ENCODE results near the gene ESPN. TPM values are rescaled to one million over a fixed set of nuclear protein-coding genes. Genes with fewer than 3 reads are reported as not detected.

The ESPN gene
- total RNA-seq, 2 donors from 2014 or later = 13.2 to 15.7 TPM

GRCh38 chr1:6462412-6463119 is 38.0 kb downstream of the ESPN start:
- Mint-ChIP-seq H3K36me3 (ENCODE audit: low read depth) (peaks cover 19% of the 10 kb centered on the region), H3K27me3 (no peaks in the 10 kb centered on the region), H3K27ac (peak overlapping the region; percentile 100), H3K4me3 (peak overlapping the region; percentile 99), H3K4me1 (peaks cover 38% of the 10 kb centered on the region)
- DNase-seq (no peak), ATAC-seq (no peak)
- no peaks in the 10 kb centered on the region for H3K9me3 ChIP-seq (ENCODE audit: control insufficient read depth, low read length, poor library complexity, severe bottlenecking)

DNA sequence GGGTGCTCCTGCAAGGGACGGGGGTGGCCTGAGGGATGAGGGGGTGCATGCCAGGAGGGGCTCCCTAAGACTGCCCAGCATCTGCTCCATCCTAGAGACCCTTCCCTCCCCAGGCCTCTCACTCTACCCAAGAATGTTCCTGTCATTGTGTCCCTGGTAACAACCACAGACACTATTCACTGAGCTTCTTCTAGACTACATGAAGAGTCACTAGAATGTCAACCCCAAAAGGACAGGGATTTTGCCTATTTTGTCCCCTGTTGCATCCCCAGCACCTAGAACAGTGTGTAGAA is 38.5 kb downstream of the ESPN start:
- Mint-ChIP-seq H3K4me3 (peak overlapping the region; percentile 99), H3K27me3 (no peaks in the 10 kb centered on the region), H3K27ac (peak overlapping the region; percentile 100), H3K36me3 (ENCODE audit: low read depth) (peaks cover 19% of the 10 kb centered on the region), H3K4me1 (peaks cover 39% of the 10 kb centered on the region)
- ATAC-seq = no peak
- H3K9me3 ChIP-seq (ENCODE audit: control insufficient read depth, low read length, poor library complexity, severe bottlenecking) = no peaks in the 10 kb centered on the region
- no peak for DNase-seq

- Mint-ChIP-seq H3K4me3 (peak overlapping the region; percentile 99), H3K27me3 (no peaks in the 10 kb centered on the region), H3K4me1 (peaks cover 37% of the 10 kb centered on the region), H3K27ac (peak overlapping the region; percentile 100), H3K36me3 (ENCODE audit: low read depth) (peaks cover 19% of the 10 kb centered on the region)
- ATAC-seq = no peak
- H3K9me3 ChIP-seq (ENCODE audit: control insufficient read depth, low read length, poor library complexity, severe bottlenecking) = no peaks in the 10 kb centered on the region
- peak in 2 of 3 donors; percentile 42 to 47 for DNase-seq
Observed at GRCh38 chr1:6464514-6464836, 39.9 kb downstream of the ESPN start.

- Mint-ChIP-seq H3K4me1 (peaks cover 33% of the 10 kb centered on the region), H3K27me3 (no peaks in the 10 kb centered on the region), H3K27ac (peak overlapping the region; percentile 100), H3K4me3 (peak overlapping the region; percentile 99), H3K36me3 (ENCODE audit: low read depth) (peaks cover 19% of the 10 kb centered on the region)
- DNase-seq = no peak
- no peak for ATAC-seq
- H3K9me3 ChIP-seq (ENCODE audit: control insufficient read depth, low read length, poor library complexity, severe bottlenecking) = no peaks in the 10 kb centered on the region
Observed at GRCh38 chr1:6464915-6465314, 40.3 kb downstream of the ESPN start.

GRCh38 chr1:6465461-6466005 is 41.0 kb downstream of the ESPN start:
- H3K36me3 Mint-ChIP-seq (ENCODE audit: low read depth) = peaks cover 17% of the 10 kb centered on the region
- H3K4me1 Mint-ChIP-seq = peaks cover 28% of the 10 kb centered on the region
- ATAC-seq = peak; percentile 38

DNA sequence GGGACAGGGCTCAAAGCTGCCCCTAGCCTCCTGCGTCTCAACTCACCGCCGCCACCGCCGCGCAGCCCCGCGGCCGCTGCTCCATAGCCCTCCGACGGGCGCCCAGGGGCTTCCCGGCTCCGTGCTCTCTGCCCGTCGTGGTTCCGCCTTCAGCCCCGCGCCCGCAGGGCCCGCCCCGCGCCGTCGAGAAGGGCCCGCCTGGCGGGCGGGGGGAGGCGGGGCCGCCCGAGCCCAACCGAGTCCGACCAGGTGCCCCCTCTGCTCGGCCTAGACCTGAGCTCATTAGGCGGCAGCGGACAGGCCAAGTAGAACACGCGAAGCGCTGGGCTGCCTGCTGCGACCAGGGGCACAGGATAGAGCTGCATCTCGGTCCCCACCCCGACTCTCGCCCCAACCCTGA is 41.4 kb downstream of the ESPN start, which contains the start of gene TNFRSF25:
TNFRSF25 (minus strand) TSS at position 151 of the 400 bp plus-strand sequence; CDS start at position 85, 66 bp downstream.
- Mint-ChIP-seq H3K27ac (peak within 1 kb of the TSS; percentile 100), H3K27me3 (no peaks in the 10 kb centered on the region), H3K4me3 (peak within 1 kb of the TSS; percentile 99), H3K36me3 (ENCODE audit: low read depth) (peaks cover 17% of the 10 kb centered on the region), H3K4me1 (peaks cover 24% of the 10 kb centered on the region)
- DNase-seq (peak; percentile 63 to 73 (median 67)), ATAC-seq (peak; percentile 78)
- H3K9me3 ChIP-seq (ENCODE audit: control insufficient read depth, low read length, poor library complexity, severe bottlenecking) = no peaks in the 10 kb centered on the region

More at GRCh38 chr1:6465461-6466005, 41.0 kb downstream of the ESPN start:
- H3K27ac Mint-ChIP-seq = peak overlapping the region; percentile 100
- peak overlapping the region; percentile 99 for H3K4me3 Mint-ChIP-seq
- peak; percentile 40 to 48 (median 48) for DNase-seq
- no peaks in the 10 kb centered on the region for H3K27me3 Mint-ChIP-seq
- no peaks in the 10 kb centered on the region for H3K9me3 ChIP-seq (ENCODE audit: control insufficient read depth, low read length, poor library complexity, severe bottlenecking)

GRCh38 chr1:6466751-6467150 is 42.2 kb downstream of the ESPN start:
- peak overlapping the region; percentile 99 for H3K4me3 Mint-ChIP-seq
- peaks cover 17% of the 10 kb centered on the region for H3K36me3 Mint-ChIP-seq (ENCODE audit: low read depth)
- H3K4me1 Mint-ChIP-seq = peaks cover 23% of the 10 kb centered on the region
- H3K27me3 Mint-ChIP-seq = no peaks in the 10 kb centered on the region
- peak overlapping the region; percentile 100 for H3K27ac Mint-ChIP-seq
- DNase-seq (no peak), ATAC-seq (no peak)
- no peaks in the 10 kb centered on the region for H3K9me3 ChIP-seq (ENCODE audit: control insufficient read depth, low read length, poor library complexity, severe bottlenecking)

GRCh38 chr1:6467224-6467623 is 42.6 kb downstream of the ESPN start:
- no peaks in the 10 kb centered on the region for H3K9me3 ChIP-seq (ENCODE audit: control insufficient read depth, low read length, poor library complexity, severe bottlenecking)
- Mint-ChIP-seq H3K4me3 (no peak overlapping the region), H3K36me3 (ENCODE audit: low read depth) (peaks cover 16% of the 10 kb centered on the region), H3K27me3 (no peaks in the 10 kb centered on the region), H3K27ac (peak overlapping the region; percentile 100), H3K4me1 (peaks cover 23% of the 10 kb centered on the region)
- ATAC-seq (no peak), DNase-seq (no peak)

DNA sequence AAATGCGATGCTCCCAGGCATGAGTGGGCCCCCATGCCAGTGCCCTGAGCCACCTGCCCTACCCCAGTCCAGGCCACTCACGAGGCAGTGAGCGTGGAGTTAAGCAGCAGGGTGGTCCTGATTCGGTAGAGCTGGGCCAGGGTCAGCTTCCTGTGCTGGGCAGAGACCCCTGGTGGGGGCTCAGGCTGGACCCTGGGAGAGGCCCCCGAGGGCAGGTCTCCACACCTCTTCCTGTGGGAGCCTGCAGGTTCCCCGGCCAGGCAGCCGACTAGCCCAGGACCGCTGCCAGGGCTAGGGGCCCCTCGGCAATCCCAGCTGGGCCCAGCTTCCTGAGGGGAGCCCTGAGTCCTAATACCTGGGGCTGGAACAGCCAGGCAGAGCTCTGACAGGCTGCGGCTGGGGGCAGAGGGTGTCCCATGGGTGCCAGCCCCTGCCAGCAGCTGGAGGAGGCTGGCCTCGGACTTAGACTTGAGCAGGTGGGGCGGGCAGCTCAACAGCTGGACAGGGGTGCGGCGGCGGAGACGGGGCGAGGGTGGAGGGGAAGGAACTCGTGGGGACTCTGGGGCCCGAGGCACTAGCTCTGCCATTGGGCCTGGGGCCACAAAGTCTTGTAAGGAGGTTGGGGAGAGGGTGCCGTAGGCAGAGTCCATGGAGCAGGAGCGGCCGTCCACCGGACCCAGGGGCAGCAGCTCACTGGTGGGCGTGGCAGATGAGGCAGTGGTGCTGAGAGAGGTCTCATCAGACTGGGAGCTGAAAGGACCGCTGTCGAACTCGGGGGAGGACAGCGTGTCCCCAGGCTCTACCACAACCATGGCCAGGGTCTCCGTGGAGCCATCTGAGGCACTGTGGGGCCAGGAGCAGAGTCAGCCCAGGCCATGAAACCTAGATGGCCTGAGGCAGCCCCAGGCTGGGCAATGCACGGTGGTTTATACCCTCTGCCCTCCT is 43.4 kb downstream of the ESPN start:
- Mint-ChIP-seq H3K27ac (peak overlapping the region; percentile 100), H3K4me1 (peaks cover 17% of the 10 kb centered on the region), H3K36me3 (ENCODE audit: low read depth) (peaks cover 12% of the 10 kb centered on the region), H3K4me3 (no peak overlapping the region), H3K27me3 (no peaks in the 10 kb centered on the region)
- no peaks in the 10 kb centered on the region for H3K9me3 ChIP-seq (ENCODE audit: control insufficient read depth, low read length, poor library complexity, severe bottlenecking)
- no peak for DNase-seq
- ATAC-seq = no peak

GRCh38 chr1:6468729-6469461 is 44.3 kb downstream of the ESPN start:
- peaks cover 14% of the 10 kb centered on the region for H3K4me1 Mint-ChIP-seq
- H3K36me3 Mint-ChIP-seq (ENCODE audit: low read depth) = peaks cover 10% of the 10 kb centered on the region
- no peak for DNase-seq
- H3K4me3 Mint-ChIP-seq = no peak overlapping the region
- H3K27me3 Mint-ChIP-seq = no peaks in the 10 kb centered on the region
- no peak for ATAC-seq
- peak overlapping the region; percentile 56 for H3K27ac Mint-ChIP-seq
- H3K9me3 ChIP-seq (ENCODE audit: control insufficient read depth, low read length, poor library complexity, severe bottlenecking) = no peaks in the 10 kb centered on the region

- no peak for ATAC-seq
- H3K4me1 Mint-ChIP-seq = peaks cover 6% of the 10 kb centered on the region
- no peak overlapping the region for H3K4me3 Mint-ChIP-seq
- peaks cover under 1% of the 10 kb centered on the region for H3K36me3 Mint-ChIP-seq (ENCODE audit: low read depth)
- no peaks in the 10 kb centered on the region for H3K27me3 Mint-ChIP-seq
- H3K27ac Mint-ChIP-seq = peak overlapping the region; percentile 56
- DNase-seq = no peak
- H3K9me3 ChIP-seq (ENCODE audit: control insufficient read depth, low read length, poor library complexity, severe bottlenecking) = no peaks in the 10 kb centered on the region
Observed at GRCh38 chr1:6470132-6471085, 45.8 kb downstream of the ESPN start.
